ENCODE data around the gene INPP5D.

- TF ChIP-seq CTCF (IDR thresholded peaks at IDR 0.05) (no peak), EP300 (IDR thresholded peaks at IDR 0.05) (no peak), POLR2A (IDR thresholded peaks at IDR 0.05) (no peak)
Measured at GRCh38 chr2:233235977-233236376, 175.8 kb downstream of the INPP5D start.
